ENCODE results near the gene MAS1.

DNA sequence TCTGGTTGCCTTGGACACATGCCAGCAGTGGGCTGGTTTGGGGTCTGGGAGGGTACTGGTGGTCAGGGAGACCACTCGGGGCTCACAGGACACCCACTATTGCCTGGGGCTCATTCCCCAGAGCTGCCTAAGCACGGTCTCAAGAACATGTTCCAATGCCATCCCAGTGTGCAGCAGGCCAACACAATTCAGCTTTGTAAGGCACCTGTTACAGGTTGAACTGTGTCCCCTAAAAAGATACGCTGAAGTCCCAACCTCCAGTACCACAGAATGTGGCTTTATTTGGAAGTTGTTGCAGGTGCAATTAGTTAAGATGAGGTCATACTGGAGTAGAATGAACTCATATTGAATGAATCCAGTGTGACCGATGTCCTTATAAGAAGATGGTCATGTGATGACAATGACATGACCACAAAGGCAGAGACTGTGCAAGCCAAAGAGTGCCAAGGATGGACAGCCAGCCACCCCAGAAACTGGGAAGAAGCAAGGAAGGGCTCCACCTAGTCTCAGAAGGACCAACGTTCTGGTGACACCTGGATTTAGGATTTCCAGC lies 13.5 kb upstream of the MAS1 start:
- TF ChIP-seq POLR2AphosphoS5 (IDR thresholded peaks at IDR 0.05; ENCODE audit: low read depth, low read length): no peak
- TF ChIP-seq POLR2A (IDR thresholded peaks at IDR 0.05; ENCODE audit: low read depth, low read length): no peak
- TF ChIP-seq TAF1 (IDR thresholded peaks at IDR 0.05; ENCODE audit: borderline replicate concordance, low read depth, low read length): no peak

Data from GM12892 (cell line).